ENCODE measurements around the gene MTX3.

The MTX3 gene

DNA sequence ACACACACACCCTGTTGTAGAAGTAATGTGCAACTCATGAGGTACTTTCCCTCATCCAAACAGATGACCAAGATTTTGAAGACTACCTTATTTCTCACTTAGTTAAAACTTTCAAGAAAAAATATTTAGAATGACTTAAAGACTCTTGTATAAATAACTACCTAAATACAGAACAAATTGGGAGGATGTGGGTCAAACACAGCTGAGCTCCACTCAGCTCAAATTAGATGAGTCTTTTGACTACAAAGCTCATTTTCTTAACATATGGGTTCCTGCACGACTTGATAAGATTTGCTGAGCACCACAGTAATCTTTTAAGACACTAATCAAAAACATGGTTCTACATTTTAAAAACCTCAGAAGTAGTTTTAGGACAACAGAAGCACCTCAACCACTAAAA, 8.9 kb downstream of the MTX3 start:
- peak; percentile 67 for DNase-seq

DNA sequence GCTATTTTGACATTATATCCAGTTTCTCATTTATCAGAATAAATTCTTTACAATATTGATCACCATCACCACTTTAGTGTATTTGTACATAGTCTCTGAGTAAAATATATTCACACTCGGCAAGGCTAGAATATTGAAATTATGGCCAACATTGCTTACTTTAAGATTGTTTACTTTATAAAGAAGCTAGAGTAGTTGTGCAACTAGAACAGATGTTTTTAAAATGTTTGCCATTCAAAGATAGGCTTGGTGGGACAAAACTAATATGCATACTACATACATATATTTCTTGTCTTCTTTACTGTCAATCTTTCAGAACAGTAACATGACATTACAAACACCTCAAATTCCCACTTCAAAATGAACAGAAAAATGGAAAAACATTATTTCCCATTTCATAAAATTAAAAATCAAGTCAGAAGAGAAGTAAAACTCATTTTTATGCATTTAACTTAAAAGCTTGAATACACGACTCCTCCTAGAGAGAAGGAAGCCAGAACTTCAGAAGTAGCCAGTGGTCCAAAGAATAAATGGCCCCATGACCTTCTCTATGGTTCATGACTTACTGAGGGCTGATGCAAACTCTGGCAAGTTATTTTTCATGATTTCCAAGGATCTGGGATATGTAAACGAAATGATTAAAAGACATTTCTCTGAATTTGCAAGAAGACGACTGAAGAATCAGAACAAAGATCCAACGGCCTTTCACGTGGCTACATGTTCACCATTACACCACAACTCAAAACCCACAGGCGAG, 14.1 kb downstream of the MTX3 start:
- DNase-seq = no peak

DNA sequence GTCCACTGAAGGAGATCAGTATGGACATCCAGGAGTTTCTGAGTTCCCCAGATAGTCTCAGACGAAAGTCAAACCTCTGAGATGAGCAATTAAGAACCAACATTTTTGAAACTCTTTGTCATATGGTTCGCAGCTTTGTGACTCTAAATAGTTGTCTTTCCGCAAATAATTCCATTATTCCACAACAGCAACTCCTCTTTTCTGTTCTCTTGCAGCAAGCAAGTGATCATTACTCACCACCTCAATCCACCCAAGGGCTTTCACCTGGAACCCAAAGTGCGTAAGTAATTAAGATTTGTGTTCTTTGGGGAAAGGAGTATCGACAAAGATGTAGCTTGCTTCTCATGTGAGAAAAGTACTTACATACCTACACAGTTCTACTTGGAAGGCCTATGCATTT, 15.6 kb downstream of the MTX3 start:
- no peak for DNase-seq

DNA sequence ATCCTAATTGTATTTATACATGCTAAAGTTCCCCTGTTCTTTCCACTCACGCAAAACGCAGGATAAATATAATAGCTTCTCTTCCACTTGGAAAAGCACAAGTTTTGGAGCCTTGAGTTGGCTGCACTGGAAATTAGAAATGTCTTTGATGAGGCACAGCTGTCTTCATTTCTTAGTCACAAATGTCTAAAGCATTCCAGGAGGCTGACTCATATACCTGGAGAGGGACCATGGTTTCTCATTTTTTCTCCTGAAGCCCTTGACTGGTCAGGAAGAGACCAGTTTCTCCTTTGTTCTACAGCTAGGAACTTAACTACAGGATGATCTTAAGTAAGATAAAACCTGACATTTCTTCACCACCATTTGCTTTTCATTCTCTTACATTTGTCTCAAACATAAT, 16.2 kb downstream of the MTX3 start:
- DNase-seq = peak; percentile 20

DNA sequence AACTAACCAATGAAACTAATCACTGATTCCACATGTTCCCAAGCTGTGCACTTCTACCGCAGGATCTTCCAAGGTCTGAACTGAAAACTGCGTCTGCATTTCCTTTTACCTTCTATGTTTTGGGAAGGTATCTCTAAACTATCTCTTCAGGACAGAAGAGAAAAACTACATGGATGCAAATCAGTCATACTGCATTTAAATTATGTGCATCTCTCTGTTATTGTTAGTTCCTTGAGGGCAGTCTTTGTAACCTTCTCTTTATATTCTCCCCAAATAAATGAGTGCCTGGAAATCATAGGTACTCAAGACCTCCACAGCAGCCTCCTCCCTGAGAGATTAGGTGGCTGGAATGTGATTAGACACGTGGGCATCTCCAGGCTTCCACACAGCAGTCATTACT, 17.1 kb downstream of the MTX3 start:
- peak; percentile 90 for DNase-seq

DNA sequence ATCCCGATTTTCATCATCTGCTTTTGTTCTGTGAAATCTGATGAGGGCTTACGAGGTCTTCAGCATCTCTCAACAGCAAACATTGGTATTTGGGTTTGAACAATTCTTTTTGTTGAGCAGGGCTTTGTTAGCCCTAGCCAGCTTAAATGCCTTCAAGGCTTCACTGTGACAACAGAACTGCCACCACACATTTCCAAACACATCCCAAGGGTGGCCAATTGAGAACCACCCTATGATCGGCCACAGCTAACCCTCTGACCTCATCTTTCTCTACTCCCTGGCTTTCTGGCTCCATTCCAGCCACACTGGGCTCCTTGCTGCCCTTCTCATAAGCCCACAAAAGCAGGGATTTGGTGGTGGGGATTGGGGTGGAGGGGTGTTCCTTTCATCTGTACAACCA, 17.6 kb downstream of the MTX3 start:
- DNase-seq = peak; percentile 85

DNA sequence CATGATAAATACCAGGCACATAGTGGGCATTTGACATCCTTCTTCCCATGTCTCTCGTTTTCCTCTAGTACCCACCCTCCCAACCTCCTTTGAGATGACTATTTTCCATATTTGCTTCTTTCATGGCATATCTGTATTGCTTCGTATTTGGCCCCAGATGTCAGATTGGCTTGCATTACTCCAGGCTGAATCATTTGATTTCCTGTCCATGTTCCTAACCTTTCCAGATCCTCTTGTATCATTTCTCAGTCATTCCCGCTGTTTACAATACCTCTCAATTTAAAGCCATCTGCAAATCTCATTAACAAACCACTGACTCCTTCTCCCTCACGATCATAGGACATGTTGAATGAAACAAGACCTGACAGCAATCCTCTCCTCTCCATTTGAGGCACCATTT, 19.9 kb downstream of the MTX3 start:
- peak; percentile 79 for DNase-seq

DNA sequence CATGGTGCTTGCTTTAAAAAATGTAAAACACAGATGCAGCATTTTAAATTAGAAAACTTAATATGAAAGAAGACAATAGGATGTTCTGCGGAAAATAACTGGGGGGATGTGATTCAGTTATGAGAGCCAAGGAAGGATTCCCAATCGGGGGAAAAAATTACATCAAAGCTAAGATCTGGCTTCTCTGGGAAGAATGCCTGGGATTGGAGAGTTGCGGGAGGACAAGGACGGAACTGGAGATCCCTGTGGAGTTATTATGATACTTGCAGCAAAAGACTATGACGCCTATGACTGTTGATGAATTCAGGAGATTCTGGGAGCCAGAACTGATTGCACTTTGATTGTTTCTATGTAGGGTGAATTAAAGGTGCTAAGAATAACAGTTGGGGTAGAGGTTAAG, 24.6 kb downstream of the MTX3 start:
- DNase-seq = no peak

DNA sequence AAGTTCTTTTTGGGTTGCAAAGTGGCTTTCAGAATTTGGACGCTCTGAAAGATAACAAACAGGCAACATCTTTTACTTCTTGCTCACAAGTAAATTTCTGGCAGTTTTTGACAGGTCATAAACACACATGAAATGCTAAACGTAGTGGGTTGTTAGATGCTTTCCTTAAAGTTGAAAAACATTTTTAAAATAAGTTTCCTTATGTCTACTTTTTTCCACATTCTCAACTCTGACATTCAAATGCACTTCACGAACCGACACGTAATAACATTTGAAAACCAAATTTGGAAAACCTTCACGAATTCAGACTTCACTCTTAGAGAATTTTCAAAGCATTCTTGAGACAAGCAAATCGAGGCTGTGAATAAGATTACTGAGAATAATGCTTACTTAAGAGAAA, 26.9 kb downstream of the MTX3 start:
- no peak for DNase-seq

DNA sequence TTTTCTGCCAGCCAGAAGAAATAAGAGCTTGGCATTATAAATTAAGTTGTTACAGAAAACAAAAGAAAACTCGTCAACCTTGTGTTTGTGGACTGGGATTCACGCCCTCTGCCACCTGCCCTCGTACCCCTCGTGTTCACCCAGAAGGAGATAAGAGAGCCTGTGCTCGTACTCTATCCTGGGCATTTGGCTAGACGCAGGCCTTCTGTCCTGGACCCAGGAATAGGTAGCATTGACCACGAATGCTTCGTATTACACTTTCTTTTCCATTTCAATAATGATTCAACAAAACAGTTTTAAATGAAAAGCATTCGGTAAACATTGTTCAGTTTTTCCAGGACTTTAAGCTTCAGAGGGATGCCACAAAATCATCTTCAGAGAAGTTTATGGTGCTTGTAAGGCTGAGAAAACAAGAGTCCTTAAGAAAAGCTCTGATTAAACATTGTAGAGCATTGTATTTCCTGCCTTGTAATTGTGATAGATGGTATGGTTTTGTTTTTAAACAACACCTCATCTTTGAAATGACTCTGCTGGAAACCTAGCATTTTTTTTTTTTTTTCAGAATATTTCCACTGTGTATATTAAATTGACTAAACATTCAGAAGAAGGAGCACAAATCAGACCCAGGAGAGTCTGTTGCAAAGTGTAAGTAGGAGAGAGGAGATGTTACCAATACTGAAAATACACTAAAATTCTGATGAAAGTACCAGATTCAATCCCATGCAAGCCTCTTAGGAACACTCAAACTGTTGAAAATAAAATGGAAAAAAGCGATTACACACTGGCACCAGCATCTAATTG, 27.6 kb downstream of the MTX3 start:
- DNase-seq = no peak

DNA sequence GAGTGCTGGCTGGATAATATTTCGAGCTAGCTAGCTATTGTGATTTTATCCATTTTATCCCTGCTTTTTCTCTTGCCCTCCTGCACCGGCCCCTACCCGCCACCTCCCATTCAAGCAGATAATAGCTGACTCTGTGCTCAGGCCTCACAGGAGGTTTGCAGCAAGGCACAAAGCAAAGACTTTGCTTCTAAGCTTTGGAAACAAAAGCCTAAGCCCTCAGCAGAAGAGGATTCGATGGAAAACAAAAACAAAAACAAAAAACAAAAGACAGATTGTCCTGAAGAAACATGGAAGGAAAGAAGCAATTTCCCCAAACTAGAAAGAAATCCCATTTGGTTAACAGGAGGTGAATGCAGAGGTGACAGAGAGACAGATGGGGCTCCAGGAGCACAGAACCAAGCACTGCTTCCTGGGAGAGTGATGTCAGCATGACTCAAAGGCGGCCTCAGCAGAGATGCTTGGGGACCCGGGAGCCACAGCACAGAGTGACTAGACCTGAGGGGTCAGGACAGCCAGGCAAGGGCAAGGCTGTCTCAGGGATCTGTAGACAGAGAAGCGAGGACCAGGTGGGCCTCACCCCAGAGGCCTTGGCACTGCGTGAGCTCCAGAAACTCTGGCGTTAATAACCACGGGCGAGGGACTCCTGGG, 28.4 kb downstream of the MTX3 start:
- peak; percentile 48 for DNase-seq

DNA sequence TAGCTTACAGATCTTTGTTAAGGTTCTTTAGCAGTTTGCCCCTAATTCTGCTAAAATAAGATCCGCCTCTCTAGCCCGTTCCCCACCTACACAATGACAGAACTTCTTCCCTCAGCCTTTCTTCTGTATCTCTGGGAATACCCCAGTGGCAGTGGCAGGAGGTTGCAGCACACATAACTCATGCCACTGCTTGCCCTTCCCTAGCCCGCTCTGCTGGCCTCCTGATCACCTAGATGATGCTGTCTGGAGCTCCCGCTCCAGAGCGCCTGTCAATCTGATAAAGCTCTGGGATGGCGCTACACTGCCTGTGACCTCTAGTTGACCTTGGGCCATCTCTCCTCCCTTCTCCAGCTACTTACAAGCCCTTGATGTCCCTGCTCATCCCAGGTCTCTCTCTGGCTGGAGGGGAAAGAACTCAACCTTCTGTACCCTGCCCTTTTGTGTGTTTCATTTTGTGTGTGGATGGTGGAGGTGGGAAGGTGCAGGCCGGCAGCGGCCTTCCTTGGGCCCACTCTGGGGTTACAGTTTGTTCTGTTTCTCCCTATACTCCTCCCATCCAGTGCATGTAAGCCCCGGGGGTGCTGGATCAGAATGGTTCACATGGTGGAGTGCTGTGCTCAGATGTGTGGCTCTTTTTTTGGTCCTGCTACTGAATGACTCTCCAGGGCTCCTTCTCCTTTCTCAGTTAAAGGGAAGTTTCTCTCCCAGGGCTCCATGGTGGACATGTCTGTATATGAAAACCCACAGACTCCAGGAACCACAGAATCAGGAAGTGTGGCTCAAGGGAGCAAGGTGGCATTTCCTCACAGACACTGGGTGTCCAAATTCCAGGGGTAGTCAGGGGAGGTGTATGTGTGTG, 29.1 kb downstream of the MTX3 start:
- DNase-seq = peak; percentile 12

DNA sequence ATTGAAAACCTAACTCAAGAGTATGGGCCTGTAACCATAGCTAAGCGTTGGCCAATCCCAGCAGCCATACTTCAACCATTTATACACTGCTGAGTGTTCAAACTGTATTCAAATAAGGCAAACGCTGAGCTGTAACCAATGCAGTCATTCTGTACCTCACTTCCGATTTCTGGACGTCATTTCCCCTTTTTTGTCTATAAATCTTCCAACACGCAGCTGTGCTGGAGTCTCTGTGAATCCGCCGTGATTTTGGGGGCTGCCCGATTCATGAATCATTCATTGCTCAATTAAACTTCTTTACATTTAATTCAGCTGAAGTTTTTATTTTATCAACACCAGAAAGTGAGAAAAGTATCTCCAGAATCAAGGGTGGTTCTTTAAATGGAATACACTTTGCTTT, 31.7 kb downstream of the MTX3 start:
- no peak for DNase-seq

DNA sequence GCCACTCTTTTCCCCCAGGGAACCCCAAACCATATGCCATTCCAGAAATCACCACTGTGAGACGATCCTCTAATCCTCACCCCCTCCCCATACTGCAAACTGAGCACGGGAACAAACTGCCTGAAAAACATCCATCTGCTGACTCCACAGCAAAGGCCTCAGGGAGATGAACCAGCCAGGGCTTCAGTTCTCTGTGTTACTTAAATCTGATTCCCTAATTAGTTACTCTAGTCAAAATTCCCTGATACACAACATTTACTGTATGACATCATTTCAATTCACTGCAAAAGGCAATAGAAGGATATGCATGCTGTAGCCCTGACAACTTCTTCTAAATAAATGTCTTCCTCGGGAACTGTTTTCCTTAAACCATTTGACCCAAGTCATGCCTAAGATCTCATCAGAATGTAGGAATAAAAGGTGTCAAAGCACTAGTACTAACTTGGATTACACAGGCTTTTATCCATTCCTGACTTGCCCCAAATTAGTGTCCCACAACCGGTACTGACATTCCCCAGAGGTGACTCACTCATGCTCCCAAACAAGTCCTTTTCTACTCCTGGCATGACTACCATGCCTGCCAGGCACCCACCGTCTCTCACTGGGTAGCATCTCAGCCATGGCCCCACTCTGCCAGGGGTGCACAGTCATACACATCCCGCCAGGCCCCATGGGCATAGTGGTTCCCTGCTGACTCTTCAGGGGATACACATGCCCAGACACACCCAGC, 35.0 kb downstream of the MTX3 start:
- peak; percentile 94 for DNase-seq

DNA sequence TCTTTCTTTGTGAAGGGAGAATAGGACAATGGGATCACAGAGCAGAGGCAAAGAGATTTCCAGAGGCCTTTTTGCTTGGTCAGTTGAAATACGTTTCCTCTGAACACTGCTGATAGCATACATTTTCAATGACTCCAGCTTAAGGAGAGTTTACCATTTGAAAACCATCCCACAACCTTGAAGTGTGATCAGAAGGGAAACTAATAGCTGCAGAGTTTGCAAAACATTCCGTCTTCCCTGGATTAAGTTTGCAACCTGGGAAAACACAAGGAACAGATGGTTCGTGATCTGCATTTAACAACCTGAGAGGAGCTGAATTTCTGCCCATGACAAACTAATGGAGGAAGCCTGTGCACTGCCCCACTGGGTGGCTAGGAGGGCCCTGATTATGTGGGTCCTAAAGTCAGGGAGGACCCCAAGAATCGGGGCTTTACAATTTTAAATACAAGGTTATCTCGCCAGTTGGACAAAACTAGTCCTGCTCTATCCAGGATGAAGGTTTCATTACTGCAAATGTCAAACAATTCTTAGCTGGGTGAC, 35.6 kb downstream of the MTX3 start:
- peak; percentile 90 for DNase-seq

DNA sequence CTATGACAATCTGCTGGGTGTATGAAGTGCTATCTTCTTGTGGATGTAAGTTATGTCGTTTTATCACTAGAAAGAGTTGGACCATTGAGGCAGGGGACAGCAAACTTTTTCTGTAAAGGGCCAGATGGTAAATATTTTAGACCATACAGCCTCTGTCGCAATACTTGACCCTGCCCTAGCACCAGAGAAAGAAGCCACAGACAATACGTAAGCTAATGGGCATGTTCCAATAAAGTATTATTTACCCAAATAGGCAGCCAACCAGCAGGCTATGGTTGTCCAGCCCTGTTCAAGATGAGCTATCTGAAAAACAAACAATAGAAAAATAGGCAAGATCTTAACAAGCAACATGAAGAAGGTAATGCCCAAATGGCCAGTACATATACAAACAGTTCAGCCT, 36.4 kb downstream of the MTX3 start:
- DNase-seq = no peak

DNA sequence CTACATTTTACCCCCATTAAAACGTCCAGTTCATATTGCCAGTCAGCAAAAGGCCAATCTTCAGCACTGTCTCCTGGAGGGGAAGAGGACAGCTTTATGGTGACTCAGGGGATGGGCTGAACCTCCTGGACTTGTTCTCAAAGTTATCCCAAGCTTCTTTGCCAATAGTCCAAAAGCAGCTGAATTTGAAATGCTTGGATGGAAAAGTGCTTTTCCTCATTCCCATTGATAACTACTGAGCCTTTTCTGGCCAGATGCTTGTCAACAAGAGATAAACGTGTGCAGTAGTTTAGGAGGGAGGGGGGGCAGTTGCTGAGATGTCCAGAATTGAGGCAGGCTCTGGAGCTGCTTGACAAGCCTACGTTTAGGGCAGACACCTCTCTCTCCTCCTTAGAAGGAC, 43.5 kb downstream of the MTX3 start:
- DNase-seq = no peak

DNA sequence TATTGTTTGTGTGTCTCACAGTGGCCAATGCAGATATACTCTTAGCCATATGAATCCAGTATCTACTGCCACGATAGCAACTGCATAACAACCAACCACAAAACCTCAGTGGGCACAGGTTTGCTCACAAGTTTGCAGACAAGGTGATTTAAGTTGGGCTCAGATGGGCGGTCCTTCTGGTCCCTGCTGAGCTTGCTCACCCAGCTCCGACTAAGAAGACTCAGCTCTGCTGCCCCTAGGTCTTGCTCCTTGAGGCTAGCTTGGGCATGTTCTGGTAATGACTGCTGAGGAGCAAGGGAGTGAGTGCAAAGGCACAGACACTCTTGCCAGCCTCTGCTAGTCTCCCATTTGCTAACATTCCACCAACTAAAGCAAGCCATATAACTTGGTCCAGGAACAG, 52.6 kb downstream of the MTX3 start:
- DNase-seq = no peak

DNA sequence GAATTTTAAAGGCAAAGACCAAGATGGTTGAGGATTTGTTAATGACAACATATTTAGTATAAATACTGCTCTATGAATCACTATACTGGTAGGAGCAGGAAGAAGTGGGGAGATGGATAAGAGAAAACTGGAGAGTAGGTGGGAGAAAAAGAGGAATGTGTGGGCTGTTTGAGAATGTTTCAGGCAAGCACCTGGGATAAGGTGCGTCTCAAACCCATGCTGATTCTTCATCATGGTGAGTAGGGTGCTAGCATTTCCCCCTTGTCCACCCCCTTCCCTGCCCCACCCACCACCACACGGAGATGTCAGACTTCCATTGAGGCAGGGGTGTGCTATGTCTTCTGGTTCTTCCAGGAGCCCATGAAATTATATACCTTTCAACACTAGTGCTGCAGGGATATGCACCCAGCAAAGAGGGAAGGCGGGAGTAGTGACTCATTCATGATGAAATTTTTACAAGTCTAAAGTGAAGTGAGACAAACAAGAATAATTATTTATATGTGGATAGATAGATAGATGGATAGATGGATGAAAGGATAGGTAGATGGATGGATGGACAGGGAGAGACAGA, 54.3 kb downstream of the MTX3 start:
- DNase-seq = no peak

DNA sequence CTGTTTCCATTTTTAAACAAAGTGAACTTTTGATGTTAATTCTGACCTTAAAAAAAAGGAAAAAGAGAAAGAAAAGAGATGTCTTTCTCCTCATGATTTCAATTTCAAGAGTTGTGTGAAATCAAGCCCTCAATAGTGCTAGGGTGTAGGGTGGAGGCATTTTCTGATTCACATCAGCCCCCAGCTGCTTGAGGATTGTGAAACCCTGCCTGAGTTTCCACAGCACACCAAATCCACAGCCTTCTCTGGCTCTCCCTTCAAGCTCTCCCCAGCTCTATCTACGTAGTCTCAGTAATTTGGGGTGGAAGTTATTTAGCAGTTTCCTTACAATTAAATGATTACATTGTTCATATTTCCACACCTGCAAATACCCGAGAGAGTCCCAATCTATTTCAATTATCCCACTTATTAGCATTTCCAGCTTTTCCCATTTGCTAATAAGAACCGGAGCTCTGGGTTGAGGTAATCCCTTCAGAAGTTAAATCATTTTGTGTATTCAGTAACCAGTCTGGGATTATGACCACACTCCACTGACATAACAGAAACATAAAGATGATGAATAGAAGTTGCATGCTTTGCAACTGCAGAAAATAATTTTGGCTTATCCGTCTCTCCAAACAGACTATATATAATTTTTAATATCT, 54.9 kb downstream of the MTX3 start:
- peak; percentile 47 for DNase-seq

DNA sequence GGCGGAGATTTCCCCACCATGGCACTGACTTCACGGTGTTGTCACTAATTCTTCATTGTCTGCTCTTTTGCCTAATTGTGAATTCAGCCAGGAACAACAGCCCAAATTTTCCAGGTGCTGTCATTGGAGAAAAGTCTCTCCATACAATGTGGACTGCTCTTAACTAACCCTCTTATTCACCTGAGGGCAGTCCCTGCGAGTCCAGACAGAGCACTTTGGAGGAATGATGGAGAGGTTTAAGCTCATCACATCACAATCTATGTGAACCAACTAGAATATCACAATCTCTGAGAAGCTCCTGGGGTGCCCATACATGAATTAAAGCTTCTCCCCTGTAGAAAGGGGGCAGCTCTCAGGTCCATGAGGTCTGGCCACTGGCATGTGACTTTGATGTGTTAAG, 56.4 kb downstream of the MTX3 start:
- DNase-seq = no peak

Data from NCI-H82 (cell line).